G401.6 (cell line): Measurements from ENCODE around the gene ADCY2.

Experiments used
- FAIRE-seq: peaks from 2 replicates; lab custom pipeline; 2012; peaks lifted over from hg19 to GRCh38; lab: Jason Lieb, UNC

ADCY2 gene

DNA sequence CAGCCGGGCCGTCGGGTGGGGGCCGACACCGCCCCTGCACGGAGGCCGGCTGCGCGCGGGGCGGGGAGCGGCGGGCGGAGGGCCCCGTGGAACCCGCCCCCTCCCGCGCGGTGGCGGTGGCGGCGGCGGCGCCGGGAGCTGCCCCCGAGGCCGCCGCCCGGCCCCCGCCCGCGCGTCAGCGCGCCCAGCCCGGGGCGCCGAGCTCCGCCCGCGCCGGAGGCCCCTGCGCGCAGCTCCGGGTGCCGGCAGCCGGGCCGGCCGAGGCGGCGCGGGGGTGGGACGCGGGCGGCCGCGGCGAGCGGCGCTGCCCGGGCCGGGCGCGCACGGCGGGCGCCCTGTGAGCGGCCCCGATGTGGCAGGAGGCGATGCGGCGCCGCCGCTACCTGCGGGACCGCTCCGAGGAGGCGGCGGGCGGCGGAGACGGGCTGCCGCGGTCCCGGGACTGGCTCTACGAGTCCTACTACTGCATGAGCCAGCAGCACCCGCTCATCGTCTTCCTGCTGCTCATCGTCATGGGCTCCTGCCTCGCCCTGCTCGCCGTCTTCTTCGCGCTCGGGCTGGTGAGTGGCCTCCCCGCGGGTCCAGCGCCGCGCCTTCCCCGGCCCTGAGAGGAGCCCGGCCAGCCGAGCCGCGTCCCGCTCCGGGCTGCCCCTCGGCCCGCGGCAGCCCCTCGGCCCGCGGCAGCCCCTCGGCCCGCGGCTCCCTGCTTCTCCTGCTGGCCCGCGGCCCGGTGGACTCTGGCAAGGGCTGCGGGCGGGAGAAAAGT is at the start of gene ADCY2:
Gene ADCY2, plus strand, starts transcription at position 192 of the 766 bp plus-strand sequence. Its CDS starts 159 bp downstream, at position 351.
- FAIRE-seq = no peak

DNA sequence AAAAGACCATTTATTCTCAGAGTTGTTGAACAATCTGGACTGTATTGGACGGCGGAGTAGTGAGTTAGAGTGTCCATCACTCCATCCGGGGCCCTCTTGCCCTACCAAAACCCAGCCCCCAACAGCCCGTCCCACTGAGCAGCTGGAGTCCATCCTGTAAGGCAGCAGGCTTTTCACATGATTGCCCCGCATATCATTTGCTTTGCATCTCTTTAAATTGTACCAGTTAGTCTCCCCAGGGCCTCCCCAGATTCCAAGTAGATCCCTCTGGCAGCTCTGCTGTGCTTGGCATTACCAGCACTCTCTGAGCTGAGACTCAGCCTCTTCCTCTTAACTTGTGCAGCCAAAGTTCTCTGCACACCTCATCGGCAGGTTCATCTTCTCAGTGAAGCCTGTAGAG is 48.6 kb upstream of the ADCY2 start:
- FAIRE-seq = no peak

DNA sequence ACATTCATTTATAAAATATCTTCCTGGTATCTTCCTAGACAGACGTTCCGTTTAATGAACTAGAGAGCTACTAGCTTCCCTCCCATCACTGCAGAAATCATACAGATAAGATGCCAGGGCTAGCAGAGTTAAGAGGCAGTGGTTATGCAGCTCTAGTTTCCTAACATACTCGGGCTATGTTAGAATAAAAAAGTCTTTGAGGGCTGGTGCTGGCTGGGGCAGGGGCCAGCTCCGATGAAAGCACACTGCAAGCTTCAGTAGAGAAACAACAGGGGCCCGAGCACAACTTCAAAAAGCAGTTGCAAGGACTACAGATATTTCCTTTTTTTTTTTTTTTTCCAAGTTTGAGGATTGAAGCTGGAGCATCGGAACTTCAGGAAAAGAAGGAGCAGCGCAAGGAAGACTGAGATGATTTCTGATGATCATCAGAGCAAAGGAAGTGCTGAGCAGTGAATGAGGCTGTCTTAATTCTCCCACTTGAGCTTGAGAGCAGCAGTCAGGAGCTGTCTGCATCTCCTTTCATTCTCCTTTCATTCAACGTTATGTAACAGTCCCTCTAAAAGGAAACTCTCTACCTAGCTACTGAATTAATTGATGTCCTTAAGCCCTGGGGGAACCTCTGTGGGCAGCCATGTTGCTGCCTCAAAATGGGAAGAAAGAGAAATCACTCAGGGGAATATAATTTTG is 47.6 kb upstream of the ADCY2 start:
- no peak for FAIRE-seq

DNA sequence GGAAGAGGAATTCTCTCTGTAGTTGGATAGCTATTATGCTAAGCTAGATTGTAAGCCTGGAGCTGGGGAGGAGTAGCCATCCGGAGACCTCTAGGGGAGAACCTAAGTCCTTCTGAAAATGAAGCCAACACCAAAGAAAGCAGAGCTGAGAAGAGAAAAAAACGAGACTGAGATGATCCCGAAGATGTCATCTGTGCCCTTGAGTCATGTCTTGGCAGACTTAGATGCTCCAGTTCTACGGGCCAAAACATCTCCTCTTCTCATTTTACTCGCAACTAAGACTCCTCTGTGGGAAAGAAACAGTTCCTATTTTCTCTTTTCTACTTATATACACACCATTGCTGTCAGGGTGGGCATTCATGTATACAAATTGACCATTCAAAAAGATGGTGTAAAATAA is 34.3 kb upstream of the ADCY2 start:
- FAIRE-seq = no peak

DNA sequence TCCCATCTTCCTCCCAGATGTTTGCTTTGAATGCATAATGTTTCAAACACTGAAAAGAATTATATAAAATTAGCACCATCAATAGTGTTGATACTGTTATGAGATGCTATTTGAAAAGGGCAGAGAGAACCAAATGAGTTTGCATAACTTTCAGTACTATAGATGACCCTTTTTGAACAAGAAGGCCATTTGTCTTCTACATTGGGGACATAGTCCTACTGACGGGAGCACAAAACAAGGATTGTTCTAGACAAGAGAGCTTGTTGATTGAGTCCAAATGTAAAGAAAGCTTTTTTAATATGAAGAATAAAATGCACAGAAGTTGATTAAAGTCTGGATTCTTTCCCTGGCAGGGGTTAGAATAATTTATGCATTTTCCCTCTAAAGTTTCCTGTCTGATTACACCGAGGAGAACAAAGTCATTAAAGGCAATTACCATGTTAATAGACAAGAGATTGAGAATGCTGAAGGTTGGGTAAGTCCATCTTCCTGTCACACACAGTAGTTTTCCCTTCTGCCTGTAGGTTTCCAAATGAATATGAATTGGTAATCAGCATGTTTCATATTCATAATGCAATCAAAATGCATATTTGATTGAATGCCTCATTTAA is 32.8 kb upstream of the ADCY2 start:
- no peak for FAIRE-seq

DNA sequence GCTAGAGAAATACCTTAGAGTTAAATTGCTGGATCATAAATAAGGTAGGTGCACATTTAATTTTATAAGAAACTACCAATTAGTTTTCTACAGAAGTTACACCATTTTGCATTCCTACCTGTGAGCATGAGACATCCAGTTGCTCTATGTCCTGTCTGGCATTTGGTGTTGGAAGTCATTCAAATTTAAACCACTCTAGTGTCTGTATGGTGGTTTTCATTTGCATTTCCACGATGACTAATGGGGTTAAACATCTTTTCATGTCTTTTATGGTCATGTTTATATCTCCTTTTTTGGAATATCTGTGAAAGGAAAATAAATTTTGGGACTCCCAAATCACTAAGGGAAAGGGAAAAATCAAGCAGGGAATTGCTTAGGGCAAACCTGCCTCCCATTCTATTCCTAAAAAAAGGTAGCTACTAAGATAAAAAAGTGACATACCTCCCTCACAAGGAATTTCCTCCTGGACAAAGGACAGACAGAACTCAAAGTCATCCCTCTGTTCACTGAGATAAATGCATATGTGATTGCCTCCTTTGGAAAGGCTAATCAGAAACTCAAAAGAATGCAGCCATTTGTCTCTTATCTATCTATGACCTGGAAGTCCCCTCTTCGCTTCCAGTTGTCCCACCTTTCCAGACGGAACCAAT is 31.6 kb upstream of the ADCY2 start:
- no peak for FAIRE-seq

DNA sequence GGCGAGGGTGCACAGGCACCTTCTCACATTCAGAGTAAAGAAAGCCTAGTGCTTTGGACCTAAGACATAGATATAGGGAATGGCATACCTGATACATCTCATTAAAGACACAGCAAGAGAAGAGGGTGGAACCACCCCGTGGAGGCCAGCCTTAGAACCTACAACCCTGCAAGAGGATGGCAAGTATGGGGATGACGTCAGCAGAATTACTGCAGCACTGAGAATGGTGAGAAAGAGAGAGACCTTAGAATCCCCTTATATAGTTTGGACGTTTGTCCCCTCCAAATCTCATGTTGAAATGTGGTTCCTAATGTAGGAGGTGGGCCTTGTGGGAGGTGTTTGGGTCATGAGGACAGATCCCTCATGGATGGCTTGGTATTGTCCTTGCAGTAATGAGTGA is 28.2 kb upstream of the ADCY2 start:
- FAIRE-seq = no peak

DNA sequence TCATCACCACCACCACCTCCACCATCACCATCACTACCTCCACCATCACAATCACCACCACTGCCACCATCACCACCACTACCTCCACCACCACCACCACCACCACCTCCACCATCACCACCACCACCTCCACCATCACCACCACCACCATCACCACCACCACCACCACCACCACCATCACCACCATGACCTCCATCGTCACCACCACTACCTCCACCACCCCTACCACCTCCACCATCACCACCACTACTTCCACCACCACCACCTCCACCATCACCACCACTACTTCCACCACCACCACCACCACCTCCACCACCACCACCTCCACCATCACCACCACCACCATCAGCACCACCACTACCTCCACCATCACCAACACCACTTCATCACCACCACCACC is 23.5 kb upstream of the ADCY2 start:
- FAIRE-seq = no peak

DNA sequence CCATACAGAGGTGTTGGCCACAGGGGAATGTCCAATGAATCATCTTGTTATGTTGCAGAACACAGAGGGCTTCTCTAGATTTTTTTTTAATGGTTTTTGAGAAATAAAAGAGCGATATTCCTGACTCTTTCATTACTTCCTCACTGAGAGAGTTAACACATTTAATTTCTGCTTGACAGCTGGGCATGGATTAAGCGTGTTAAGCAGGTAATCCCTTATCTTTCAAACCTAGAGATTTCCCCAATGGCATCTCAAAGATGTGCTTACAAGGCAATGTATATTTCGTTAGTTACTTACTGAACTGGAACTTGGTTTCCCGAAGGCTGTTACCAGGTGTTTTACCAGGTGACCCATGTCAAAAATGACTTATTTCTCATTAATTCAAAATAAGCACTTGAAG is 21.8 kb upstream of the ADCY2 start:
- no peak for FAIRE-seq

DNA sequence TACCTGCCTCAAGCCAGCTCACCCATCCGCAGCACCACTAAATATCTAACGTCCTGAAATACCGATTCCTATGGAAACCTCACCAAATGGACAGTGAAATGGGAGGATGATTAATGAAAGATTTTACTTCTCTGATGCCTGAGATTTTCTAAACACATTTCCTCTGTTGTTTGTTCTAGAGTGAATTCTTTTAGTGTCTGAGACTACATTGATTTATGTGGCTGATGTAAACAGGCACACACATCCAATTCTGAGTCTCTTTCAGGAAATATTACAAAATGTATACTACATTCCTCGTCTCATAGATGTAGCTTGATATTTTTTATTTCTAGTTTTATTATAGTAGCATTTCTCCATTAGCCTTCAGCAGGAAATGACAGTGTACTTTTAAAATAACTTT is 20.5 kb upstream of the ADCY2 start:
- FAIRE-seq = no peak

DNA sequence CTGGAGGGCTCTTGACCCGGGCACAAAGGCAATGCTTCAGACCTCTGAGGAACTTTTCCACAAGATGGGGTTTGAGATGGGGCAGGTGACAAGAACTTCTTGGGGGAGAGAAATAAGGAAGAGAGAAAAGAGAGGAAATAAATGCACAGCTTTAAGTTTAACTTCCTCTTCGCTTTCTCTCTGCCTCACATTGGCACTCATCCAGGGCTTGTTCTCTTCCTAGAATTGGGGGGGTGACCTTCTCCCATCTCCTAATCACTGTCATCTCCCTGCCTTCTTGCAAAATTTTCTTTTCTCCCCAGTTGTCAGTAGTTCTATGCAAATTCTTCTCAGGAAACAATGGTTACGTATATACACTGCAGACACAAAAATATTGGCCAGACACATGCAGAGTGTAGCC is 19.1 kb upstream of the ADCY2 start:
- FAIRE-seq = no peak

DNA sequence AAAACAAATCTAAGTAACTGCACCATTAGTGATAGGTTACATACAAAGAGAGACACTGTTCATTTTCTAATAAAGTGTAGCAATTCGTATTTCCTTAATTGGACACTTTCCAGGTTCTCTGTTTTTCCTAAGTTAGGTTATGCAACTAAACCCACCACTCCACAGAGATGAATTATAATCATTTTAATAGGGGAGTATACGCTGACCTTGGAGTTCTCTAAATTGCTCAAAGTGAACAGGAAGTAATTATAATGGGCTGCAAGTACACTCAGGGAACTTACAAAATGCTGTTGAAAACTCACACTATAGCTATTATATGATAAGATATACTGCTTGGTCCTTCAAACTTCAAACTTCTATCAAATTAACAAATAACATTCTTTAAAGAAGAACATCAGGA is 18.2 kb upstream of the ADCY2 start:
- FAIRE-seq = no peak

DNA sequence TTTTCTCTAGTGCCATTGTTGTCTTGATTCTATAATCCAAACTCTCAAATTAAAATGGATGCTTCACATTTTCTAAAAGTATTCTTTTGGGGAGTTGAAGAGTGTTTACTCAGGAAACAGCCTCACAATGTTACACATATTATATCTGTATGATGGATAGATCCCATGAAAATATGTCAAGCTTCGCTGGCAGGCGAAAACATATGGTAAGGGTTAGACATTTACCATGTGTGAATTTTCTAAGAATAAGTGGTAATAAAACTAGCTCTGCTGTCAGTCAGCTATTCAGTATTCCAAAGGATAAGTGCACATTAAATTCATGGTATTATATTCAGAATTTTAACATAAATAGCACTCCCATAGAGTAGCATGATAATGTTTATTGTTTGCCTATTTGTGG is 13.3 kb upstream of the ADCY2 start:
- no peak for FAIRE-seq

DNA sequence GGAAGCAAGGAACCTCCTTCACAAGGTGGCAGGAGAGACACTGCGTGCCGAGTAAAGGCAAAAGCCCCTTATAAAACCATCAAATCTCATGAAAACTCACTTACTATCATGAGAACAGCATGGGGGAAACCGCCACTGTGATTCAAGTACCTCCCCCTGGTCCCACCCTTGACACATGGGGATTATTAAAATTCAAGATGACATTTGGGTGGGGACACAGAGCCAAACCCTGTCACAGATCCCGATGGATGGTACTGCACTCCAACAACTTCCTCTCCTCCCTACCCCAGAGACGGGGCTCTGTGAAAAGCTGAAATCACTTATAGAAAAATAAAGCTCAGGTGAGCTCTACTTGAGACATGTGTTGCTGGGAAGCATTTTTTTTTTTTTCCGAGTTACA is 10.3 kb upstream of the ADCY2 start:
- FAIRE-seq = no peak

DNA sequence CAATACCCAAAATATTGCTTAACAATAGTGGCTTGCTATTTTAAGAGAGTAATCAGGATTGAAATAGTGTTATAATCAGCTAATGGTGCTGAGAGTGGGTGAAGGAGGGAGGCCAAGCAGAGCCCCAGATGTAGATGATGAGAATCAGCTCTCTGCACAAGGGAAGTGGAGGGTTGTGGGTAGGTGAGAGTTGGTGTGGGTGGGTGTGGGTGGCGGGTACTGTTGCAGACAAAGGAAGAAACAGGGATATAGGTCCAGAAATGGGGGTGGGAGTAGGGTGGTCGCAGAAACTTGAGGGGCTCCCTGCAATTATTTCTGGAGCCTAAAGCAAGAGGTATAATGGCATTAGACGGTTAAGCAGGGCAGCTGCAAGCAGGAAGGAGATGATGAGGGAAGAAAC is 7.4 kb upstream of the ADCY2 start:
- FAIRE-seq = no peak

DNA sequence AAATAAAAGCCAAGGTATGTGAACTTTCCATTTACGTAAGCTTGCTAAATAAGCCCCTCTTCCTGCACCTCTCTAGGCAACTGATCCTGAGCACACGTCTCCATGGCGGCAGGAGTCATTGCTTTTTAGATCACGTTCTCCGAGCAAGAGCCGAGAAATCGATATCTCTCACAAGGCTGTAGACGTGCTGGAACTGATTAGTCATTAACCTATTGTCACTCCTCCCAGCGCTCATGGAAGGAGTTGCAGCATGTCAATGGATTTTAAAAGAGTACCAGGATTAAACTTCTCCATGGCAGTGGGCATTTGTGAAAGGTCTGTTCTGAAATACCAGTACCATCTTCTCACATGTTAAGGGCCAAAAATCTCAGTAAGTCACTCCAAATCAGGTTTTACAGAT is 4.7 kb upstream of the ADCY2 start:
- FAIRE-seq = no peak

DNA sequence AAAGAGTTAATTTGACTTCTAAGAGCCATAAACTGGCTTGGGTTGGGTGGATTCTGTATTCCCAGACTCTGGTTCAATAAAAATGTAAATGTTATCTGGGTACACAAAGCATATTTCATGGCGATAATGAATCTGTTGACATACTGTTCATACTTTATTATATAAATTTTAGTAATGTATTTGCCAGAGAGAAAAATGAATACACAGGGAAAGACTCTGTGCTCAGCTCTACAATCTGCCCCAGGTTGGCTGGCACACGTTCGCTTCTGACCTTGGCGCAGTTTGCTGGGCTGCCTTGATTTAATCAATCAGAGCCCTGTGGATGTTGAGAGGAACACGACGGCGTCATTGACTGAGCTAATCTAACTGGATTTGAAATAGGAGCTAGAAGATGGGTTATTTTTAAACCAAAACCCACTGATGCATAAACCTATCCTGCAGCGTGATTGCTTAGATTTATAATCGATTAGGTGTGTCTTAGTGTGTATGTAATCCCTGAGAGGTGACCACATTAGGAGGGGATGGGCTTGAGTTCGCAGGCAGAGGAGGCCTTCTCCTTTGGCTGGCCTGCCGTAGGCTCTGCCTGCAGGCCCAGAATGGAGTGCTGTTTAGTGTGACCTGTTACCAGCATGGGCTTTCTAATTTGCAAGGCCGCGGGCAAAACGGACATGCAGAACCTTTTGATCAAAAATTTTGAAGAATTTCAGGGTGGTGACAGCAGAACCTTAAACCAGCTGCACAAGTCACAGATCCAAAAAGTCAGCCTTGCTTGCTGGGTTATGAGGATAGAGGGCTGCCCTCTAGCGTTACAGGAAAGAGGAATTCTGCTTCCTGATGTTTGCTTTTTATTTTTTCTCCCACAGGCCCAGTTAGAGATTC is 3.9 kb upstream of the ADCY2 start:
- no peak for FAIRE-seq

DNA sequence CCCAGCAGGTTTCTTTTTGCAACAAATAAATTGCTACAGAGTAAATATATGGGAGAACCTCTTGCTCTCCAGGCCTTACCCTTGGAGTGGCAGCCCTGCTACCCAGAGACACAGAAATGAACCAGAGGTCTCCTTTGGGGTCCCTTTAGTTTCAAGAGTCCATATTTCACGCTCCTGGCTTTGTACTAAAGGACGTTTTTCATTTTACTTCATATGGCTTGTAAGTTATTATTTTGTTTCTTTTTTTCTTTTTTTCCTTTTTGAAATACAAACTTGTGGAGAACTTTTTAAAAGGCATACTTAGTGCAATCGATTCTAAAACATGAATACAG is 3.3 kb upstream of the ADCY2 start:
- no peak for FAIRE-seq

DNA sequence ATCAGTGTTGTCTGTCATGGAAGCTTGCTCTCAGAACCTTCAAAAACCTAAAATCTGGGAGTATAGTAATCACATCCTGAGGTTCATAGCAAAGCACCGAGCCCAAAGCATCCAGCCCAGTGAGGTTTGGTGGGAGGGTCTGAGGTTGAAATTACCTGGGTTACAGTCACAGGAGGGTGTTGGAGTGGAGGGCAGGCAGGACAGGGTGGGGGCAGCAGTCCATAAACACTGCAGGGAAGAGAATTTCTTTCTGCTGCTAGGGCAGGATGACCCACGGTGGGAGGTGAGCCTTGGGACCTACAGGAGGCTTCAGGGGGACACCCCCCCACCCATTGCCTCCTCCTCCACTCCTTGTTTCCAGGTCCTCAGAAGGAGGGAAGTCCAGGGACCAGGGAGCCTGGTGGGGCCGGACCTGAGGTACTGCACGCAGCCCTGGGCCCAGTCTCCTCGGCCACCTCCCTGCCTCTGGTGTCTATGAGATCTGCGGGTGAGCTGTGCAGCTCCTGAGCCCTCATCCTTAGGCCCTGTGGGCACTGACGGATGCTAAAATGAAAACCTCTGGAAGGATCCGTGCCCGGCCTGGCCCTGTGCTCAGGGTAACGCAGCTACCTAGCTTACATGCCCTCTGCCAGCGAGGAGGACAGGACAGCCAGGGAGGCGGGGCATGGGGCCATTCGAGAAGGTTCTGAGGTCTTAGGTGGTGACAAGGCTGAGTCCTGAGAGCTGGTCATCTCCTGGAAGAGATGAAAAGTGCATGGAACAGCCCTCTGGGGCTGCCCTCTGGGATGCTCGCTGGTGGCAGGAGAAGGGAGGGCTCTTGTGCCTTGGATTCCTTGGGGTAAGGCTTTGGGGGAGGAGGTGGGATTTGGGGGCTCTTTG is 1.8 kb upstream of the ADCY2 start:
- FAIRE-seq = no peak

DNA sequence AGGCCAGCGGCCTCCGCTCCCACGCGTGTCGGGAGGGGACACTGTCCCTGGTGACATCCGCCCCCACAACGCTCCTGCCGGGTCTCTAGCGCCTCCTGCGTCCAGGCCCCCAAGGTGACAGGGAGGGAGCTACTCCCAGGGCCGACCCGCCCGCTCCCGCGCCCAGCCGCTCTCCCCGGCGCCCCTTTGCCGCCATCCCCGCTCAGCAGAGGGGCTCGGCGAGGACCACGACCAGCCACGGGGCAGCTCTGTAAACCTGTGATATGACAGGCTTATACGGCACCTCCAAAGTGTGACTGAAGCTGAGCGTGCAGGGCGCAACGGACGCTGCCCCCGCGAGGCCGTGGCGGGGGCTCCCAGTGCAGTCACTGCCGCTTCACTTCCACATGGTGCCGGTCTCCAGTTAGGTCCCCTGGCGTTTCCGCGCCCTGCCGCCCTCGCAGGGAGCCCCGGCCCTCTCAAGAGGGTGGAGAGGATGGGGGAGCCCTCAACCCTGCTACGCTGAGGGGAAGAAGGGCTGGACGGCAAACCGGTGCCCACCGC is 978 bp upstream of the ADCY2 start:
- no peak for FAIRE-seq

DNA sequence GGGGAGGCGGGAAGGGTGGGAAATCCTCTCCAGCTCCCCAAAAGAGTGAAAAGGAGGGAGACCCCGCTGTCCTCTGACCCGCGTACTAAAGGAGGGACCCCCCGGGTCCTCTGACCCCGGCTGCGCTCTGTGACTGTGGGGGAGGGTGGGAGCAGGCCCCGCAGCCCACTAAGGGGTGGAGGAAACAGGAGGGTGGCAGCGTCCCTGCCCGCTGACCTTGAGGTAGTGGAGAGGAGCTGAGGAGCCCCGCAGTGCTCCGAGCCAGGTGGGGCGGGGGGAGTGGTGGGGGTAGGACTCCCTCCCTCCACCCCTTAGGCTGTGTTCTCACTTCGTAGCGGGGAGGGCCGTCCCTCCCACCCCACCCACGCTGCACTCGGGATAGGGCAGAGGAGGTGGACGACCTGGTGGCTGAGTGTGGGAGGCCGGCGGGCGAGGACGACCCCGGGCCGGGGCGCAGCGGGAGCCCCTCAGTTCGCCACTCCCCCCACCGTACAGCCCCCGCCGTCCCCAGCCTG is 449 bp upstream of the ADCY2 start:
- no peak for FAIRE-seq
